Small intestine (tissue), 7 donors: ENCODE results near the gene SPNS2. TPM values are rescaled to one million over a fixed set of nuclear protein-coding genes. Genes with fewer than 3 reads are reported as not detected.
A peak's percentile ranks its signal among the peaks of the same experiment; 100 is the strongest.
"Not testable (repeated sequence)": the region's sequence is repeated elsewhere in the genome, so short reads cannot be mapped to it uniquely, and the experiment has no call there.

Source experiments
- DNase-seq, 2 donors: peaks; one replicate each; pipeline versions ENCODE4 v3.0.0 to v3.0.0-alpha.2; 2013
- FAIRE-seq: peaks from 2 replicates; lab custom pipeline; 2012; peaks lifted over from hg19 to GRCh38; lab: Jason Lieb, UNC
- H3K27ac ChIP-seq, 3 donors: one replicate each; pipeline ENCODE4 v1.5.1; 2013; ENCODE audit warnings: low read length in 2 of 3, mild to moderate bottlenecking in 2 of 3, control low read depth in 1 of 3, inconsistent platforms in 1 of 3, low read depth in 1 of 3, moderate library complexity in 1 of 3
- H3K27me3 ChIP-seq, 3 donors: one replicate each; pipeline ENCODE4 v1.6.1; 2013; ENCODE audit warnings: low read length in 3 of 3, inconsistent platforms in 1 of 3; ENCODE audit not compliant: control insufficient read depth in 3 of 3, insufficient read depth in 3 of 3
- H3K36me3 ChIP-seq, 3 donors: one replicate each; pipeline ENCODE4 v1.6.1; 2013; ENCODE audit warnings: low read length in 3 of 3, inconsistent platforms in 1 of 3, low read depth in 1 of 3, mild to moderate bottlenecking in 1 of 3, moderate library complexity in 1 of 3; ENCODE audit not compliant: control insufficient read depth in 3 of 3, insufficient read depth in 2 of 3
- H3K4me1 ChIP-seq, 3 donors: one replicate each; pipeline ENCODE4 v1.6.1; 2013; ENCODE audit warnings: low read length in 2 of 3, inconsistent platforms in 1 of 3, low read depth in 1 of 3, mild to moderate bottlenecking in 1 of 3, moderate library complexity in 1 of 3; ENCODE audit not compliant: control insufficient read depth in 3 of 3, insufficient read depth in 2 of 3
- H3K4me3 ChIP-seq, 3 donors: one replicate each; pipeline ENCODE4 v1.5.1; 2013; ENCODE audit warnings: low read length in 3 of 3, control low read depth in 1 of 3, inconsistent platforms in 1 of 3, low read depth in 1 of 3, mild to moderate bottlenecking in 1 of 3, moderate library complexity in 1 of 3
- H3K9me3 ChIP-seq, 2 donors: one replicate each; pipeline ENCODE4 v1.6.1; 2013; ENCODE audit warnings: low read depth in 1 of 2, low read length in 1 of 2; ENCODE audit not compliant: control insufficient read depth in 2 of 2, insufficient read depth in 1 of 2
- WGBS, 3 donors: extraction: QIAGEN DNeasy Blood & Tissue Kit; methylation state at CpG; one replicate each; pipeline ENCODE4 v1.1.7; 2013; 5-methylcytosine and 5-hydroxymethylcytosine counted together
- polyA plus RNA-seq, 4 donors: library from polyadenylated mRNA; stranded (reverse) in 3 of 4; unstranded in 1 of 4; fragments of 200-250 nt in 3 of 4; fragments of 120-200 nt in 1 of 4; gene quantifications; one replicate each; pipeline versions ENCODE4 v1.2.1 to v1.2.3, GENCODE V29; 2013
- donor health status: healthy with polysubstance abuse.
- donor health status: control.
- donor health status: control.
- donor health status: Bipolar disorder and iron deficiency.
- donor health status: healthy.

SPNS2 gene
- polyA plus RNA-seq, 4 donors = 6.3 to 37.3 (median 22.3) TPM

GRCh38 chr17:4576161-4576558, 77.5 kb downstream of the SPNS2 start:
- FAIRE-seq = no peak
- Histone ChIP-seq H3K36me3 (no peaks in the 10 kb centered on the region), H3K27me3 (no peaks in the 10 kb centered on the region), H3K27ac (no peak overlapping the region), H3K4me1 (peaks cover 0 to 17% (median 0%) of the 10 kb centered on the region in 3 donors), H3K4me3 (no peak overlapping the region), H3K9me3 (no peaks in the 10 kb centered on the region)
- WGBS, 3 donors = 84 to 88% (median 85%) methylated on average over 6 of the region's 6 CpGs
- no peak for DNase-seq

GRCh38 chr17:4576729-4577322, 78.1 kb downstream of the SPNS2 start:
- FAIRE-seq = no peak
- WGBS, 3 donors = 69 to 85% (median 77%) methylated on average over 18 of the region's 18 CpGs

GRCh38 chr17:4577386-4577993, 78.8 kb downstream of the SPNS2 start:
- FAIRE-seq = no peak
- H3K27ac ChIP-seq = peak overlapping the region in 1 of 3 donors; percentile 49
- DNase-seq = no peak
- peaks cover 0 to 17% (median 0%) of the 10 kb centered on the region in 3 donors for H3K4me1 ChIP-seq
- H3K9me3 ChIP-seq = no peaks in the 10 kb centered on the region
- 76 to 93% (median 84%) methylated on average over 8 of the region's 8 CpGs for WGBS, 3 donors
- H3K27me3 ChIP-seq = peaks cover 0 to under 1% (median 0%) of the 10 kb centered on the region in 3 donors
- no peaks in the 10 kb centered on the region for H3K36me3 ChIP-seq
- no peak overlapping the region for H3K4me3 ChIP-seq

More at GRCh38 chr17:4576729-4577322, 78.1 kb downstream of the SPNS2 start:
- Histone ChIP-seq H3K36me3 (no peaks in the 10 kb centered on the region), H3K4me1 (peaks cover 0 to 17% (median 0%) of the 10 kb centered on the region in 3 donors), H3K4me3 (no peak overlapping the region), H3K27me3 (no peaks in the 10 kb centered on the region), H3K9me3 (no peaks in the 10 kb centered on the region), H3K27ac (peak overlapping the region in 1 of 3 donors; percentile 49)
- no peak for DNase-seq

DNA sequence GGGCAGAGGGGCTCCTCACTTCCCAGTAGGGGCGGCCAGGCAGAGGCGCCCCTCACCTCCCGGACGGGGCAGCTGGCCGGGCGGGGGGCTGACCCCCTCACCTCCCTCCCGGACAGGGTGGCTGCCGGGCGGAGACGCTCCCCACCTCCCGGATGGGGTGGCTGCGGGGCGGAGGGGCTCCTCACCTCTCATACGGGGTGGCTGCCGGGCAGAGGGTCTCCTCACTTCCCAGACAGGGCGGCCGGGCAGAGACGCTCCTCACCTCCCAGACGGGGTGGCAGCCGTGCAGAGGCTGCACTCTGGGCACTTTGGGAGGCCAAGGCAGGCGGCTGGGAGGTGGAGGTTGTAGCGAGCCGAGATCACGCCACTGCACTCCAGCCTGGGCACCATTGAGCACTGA, 79.7 kb downstream of the SPNS2 start:
- not testable (repeated sequence) for H3K36me3 ChIP-seq, FAIRE-seq, DNase-seq, H3K4me3 ChIP-seq, H3K27me3 ChIP-seq, H3K9me3 ChIP-seq, H3K27ac ChIP-seq
- H3K4me1 ChIP-seq = peaks cover 0 to 21% (median 0%) of the 10 kb centered on the region in 3 donors
- 93 to 99% (median 94%) methylated on average over 11 to 24 of the region's 24 CpGs for WGBS, 3 donors

DNA sequence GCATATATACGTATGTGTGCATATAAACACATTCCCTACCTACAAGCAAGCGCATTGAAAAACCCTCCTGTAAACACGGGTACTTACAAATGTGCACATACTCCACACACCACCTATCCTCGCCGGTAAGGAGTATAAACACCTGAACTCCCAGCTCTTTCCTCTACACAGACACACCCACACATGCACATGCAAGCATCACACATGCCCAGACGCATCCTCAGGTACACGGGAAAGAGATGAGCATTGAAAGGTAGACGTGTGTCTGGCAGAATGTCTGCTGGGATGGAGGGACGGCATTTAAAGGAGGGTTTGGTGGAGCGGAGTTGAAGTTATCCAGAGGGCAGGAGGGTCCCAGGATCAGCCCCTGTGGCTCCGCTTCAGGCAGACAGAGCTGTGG, 81.0 kb downstream of the SPNS2 start:
- DNase-seq (no peak), FAIRE-seq (no peak)
- Histone ChIP-seq H3K4me1 (peaks cover 0 to 29% (median 0%) of the 10 kb centered on the region in 3 donors), H3K27ac (no peak overlapping the region), H3K9me3 (no peaks in the 10 kb centered on the region), H3K4me3 (no peak overlapping the region), H3K36me3 (no peaks in the 10 kb centered on the region), H3K27me3 (peaks cover 9 to 14% (median 11%) of the 10 kb centered on the region in 3 donors)
- WGBS, 3 donors = 74 to 82% (median 79%) methylated on average over 11 of the region's 11 CpGs

DNA sequence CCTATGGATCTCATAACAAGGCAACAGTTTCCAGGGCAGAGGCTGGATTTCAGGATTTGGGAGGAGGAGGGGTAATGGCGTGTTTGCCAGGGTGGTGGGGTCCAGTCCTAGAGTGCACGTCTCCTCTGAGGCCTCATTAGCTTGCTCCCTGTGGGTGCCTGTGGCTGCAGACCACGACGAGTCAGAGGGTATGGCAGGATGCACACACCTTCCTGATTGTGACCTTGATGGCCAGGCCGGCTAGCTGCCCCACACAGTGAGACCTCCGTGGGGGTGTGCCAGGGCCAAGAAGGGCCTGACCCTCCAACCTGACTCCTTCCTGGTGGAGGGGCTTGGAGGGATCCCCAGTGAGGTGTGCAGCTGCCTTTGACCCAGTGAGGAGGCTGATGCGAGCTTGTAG, 81.6 kb downstream of the SPNS2 start:
- no peak for DNase-seq
- Histone ChIP-seq H3K36me3 (no peaks in the 10 kb centered on the region), H3K4me1 (peaks cover 0 to 33% (median 0%) of the 10 kb centered on the region in 3 donors), H3K27me3 (peaks cover 11 to 18% (median 15%) of the 10 kb centered on the region in 3 donors), H3K9me3 (no peaks in the 10 kb centered on the region), H3K4me3 (no peak overlapping the region), H3K27ac (no peak overlapping the region)
- 54 to 60% (median 57%) methylated on average over 7 of the region's 7 CpGs for WGBS, 3 donors
- no peak for FAIRE-seq

- H3K4me3 ChIP-seq = no peak overlapping the region
- H3K27ac ChIP-seq = no peak overlapping the region
- H3K27me3 ChIP-seq = peaks cover 11 to 23% (median 18%) of the 10 kb centered on the region in 3 donors
- 59 to 76% (median 73%) methylated on average over 7 of the region's 7 CpGs for WGBS, 3 donors
- peaks cover 0 to 2% (median 0%) of the 10 kb centered on the region in 3 donors for H3K36me3 ChIP-seq
- peaks cover 0 to 30% (median 0%) of the 10 kb centered on the region in 3 donors for H3K4me1 ChIP-seq
- no peak for DNase-seq
- no peaks in the 10 kb centered on the region for H3K9me3 ChIP-seq
- FAIRE-seq = no peak
These were observed 83.4 kb downstream of the SPNS2 start for GRCh38 chr17:4582101-4582501.

GRCh38 chr17:4582691-4583090, 84.0 kb downstream of the SPNS2 start:
- Histone ChIP-seq H3K36me3 (peaks cover 0 to 2% (median 0%) of the 10 kb centered on the region in 3 donors), H3K4me1 (peaks cover 0 to 30% (median 0%) of the 10 kb centered on the region in 3 donors), H3K4me3 (no peak overlapping the region), H3K27me3 (peaks cover 11 to 23% (median 18%) of the 10 kb centered on the region in 3 donors), H3K9me3 (no peaks in the 10 kb centered on the region), H3K27ac (no peak overlapping the region)
- FAIRE-seq (no peak), DNase-seq (no peak)
- 80 to 84% (median 82%) methylated on average over 8 of the region's 8 CpGs for WGBS, 3 donors
